Caco-2 (cell line): ENCODE measurements around the gene ADGRF1. TPM values are rescaled to one million over a fixed set of nuclear protein-coding genes. Genes with fewer than 3 reads are reported as not detected.
A peak's percentile ranks its signal among the peaks of the same experiment; 100 is the strongest.
"Not testable (repeated sequence)": the region's sequence is repeated elsewhere in the genome, so short reads cannot be mapped to it uniquely, and the experiment has no call there.

ENCODE experiments used
- BruUV-seq: library from RNA; stranded (reverse); fragments of 400-500 nt; replicated peaks from 2 replicates; lab custom pipeline; 2021; lab: Mats Ljungman, UMichigan
- CTCF ChIA-PET: fragments of 300-600 bp; sonication (Branson Sonifier 250); formaldehyde crosslinking; loops from one replicate; lab custom pipeline; 2022; ENCODE audit warnings: antibody characterized with exemption; lab: Charles Lee
- POLR2A ChIA-PET: fragments of 300-600 bp; sonication (Branson Sonifier 250); formaldehyde crosslinking; loops from one replicate; lab custom pipeline; 2022; ENCODE audit warnings: antibody characterized with exemption; lab: Charles Lee
- DNase-seq, 2 experiments: peaks; one replicate each; pipeline versions ENCODE4 v3.0.0 to v3.0.0-alpha.2; 2020 to 2022
- H3K27me3 ChIP-seq: replicated peaks from 2 replicates; pipeline ENCODE4 v1.6.0; 2011; ENCODE audit warnings: low read length; ENCODE audit not compliant: control insufficient read depth, insufficient read depth
- H3K36me3 ChIP-seq: 2 replicates; pipeline ENCODE4 v1.5.1; 2011; ENCODE audit warnings: low read length; ENCODE audit not compliant: control insufficient read depth, insufficient read depth
- H3K4me1 ChIP-seq: fragments of 250-450 bp; sonication (Bioruptor Pico); 2 replicates; pipeline ENCODE4 v1.5.1; 2020; ENCODE audit warnings: mild to moderate bottlenecking
- H3K4me3 ChIP-seq: 2 replicates; pipeline ENCODE4 v1.5.1; 2011; ENCODE audit warnings: low read depth, mild to moderate bottlenecking, control low read depth, low read length
- H3K9me3 ChIP-seq: fragments of 250-450 bp; sonication (Bioruptor Pico); 2 replicates; pipeline ENCODE4 v1.5.1; 2020; ENCODE audit warnings: mild to moderate bottlenecking, moderate library complexity
- H3K27ac Mint-ChIP-seq: one replicate; pipeline ENCODE4 v1.8.0; 2022; ENCODE audit warnings: mixed read lengths; ENCODE audit not compliant: unreplicated experiment
- H3K27me3 Mint-ChIP-seq: one replicate; pipeline ENCODE4 v1.8.0; 2022; ENCODE audit warnings: mixed read lengths; ENCODE audit not compliant: insufficient read depth, unreplicated experiment
- H3K36me3 Mint-ChIP-seq: one replicate; pipeline ENCODE4 v1.8.0; 2022; ENCODE audit warnings: mild to moderate bottlenecking, mixed read lengths; ENCODE audit not compliant: insufficient read depth, unreplicated experiment
- H3K4me1 Mint-ChIP-seq: one replicate; pipeline ENCODE4 v1.8.0; 2022; ENCODE audit warnings: low read depth, mixed read lengths; ENCODE audit not compliant: unreplicated experiment
- H3K4me3 Mint-ChIP-seq: one replicate; pipeline ENCODE4 v1.8.0; 2022; ENCODE audit warnings: mild to moderate bottlenecking, moderate library complexity, mixed read lengths; ENCODE audit not compliant: unreplicated experiment
- H3K9me3 Mint-ChIP-seq: one replicate; pipeline ENCODE4 v1.8.0; 2022; ENCODE audit warnings: mixed read lengths; ENCODE audit not compliant: unreplicated experiment
- CTCF ChIP-seq, 2 experiments: fragments of 200-600 bp in 1 of 2; IDR thresholded peaks; 1 replicate in 1 of 2; 2 replicates in 1 of 2; pipeline versions ENCODE4 v1.5.1 to v1.8.0; 2011 to 2022; ENCODE audit warnings: antibody characterized with exemption in 1 of 2, control low read depth in 1 of 2, inconsistent platforms in 1 of 2, low read depth in 1 of 2, low read length in 1 of 2, mild to moderate bottlenecking in 1 of 2, moderate library complexity in 1 of 2; ENCODE audit not compliant: insufficient read depth in 1 of 2, severe bottlenecking in 1 of 2, unreplicated experiment in 1 of 2
- intact Hi-C: fragments of 100-400 bp; cut with micrococcal nuclease; formaldehyde crosslinking; loops from one replicate; pipeline ENCODE4 v1.10.0; 2022; ENCODE audit not compliant: unreplicated experiment
- total RNA-seq: library from RNA; stranded (reverse); gene quantifications from 2 replicates; pipeline ENCODE4 v1.2.3, GENCODE V29; 2022

The ADGRF1 gene
- total RNA-seq, 1 experiment from 2014 or later, result 0.52 TPM

DNA sequence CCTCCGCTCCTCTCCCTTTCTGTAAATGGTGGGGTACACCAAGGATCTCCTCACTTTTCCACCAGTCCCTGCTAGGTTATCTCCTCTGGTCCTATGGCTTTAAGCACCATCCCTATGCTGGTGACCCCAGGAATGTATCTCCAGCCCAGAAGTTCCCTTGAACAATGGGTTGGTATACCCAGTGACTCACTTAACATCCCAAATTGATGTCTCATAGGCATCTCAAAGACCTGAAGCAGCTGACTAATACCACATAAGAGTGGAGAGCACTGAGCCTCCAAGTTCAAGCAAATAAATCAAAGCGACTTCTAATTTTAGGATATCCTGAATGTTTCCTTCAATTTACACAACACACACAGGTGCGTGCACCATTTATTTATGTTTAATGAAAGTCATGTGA, 48.3 kb downstream of the ADGRF1 start:
- H3K9me3 ChIP-seq, result no peaks in the 10 kb centered on the region
- H3K4me3 Mint-ChIP-seq, result no peak overlapping the region
- TF ChIP-seq CTCF (IDR thresholded peaks at IDR 0.05; ENCODE audit: insufficient read depth in 1 of 2, low read depth in 1 of 2, low read length in 1 of 2, severe bottlenecking in 1 of 2, unreplicated experiment in 1 of 2), result no peak
- peaks cover 9% of the 10 kb centered on the region for H3K9me3 Mint-ChIP-seq
- POLR2A ChIA-PET, result no interaction called here
- intact Hi-C loops, result loop anchor here (10.0 kb wide), 2 partner anchors 289 to 899 kb away; no protein-coding TSS in a partner anchor
- H3K27me3 ChIP-seq, result no peaks in the 10 kb centered on the region
- H3K4me3 ChIP-seq, result no peak overlapping the region
- H3K4me1 Mint-ChIP-seq, result peaks cover 25% of the 10 kb centered on the region
- CTCF ChIA-PET, result no interaction called here
- H3K36me3 Mint-ChIP-seq, result no peaks in the 10 kb centered on the region
- H3K27me3 Mint-ChIP-seq, result no peaks in the 10 kb centered on the region
- H3K4me1 ChIP-seq, result peaks cover 32% of the 10 kb centered on the region
- no peak overlapping the region for H3K27ac Mint-ChIP-seq
- DNase-seq, result no peak
- H3K36me3 ChIP-seq, result no peaks in the 10 kb centered on the region
- BruUV-seq, result no TSS peak

DNA sequence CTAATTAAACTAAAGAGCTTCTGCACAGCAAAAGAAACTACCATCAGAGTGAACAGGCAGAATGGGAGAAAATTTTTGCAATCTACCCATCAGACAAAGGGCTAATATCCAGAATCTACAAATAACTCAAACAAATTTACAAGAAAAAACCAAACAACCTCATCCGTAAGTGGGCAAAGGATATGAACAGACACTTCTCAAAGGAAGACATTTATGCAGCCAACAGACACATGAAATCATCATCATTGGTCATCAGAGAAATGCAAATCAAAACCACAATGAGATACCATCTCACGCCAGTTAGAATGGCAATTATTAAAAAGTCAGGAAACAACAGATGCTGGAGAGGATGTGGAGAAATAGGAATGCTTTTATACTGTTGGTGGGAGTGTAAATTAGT, 49.7 kb downstream of the ADGRF1 start:
- peaks cover 18% of the 10 kb centered on the region for H3K4me1 ChIP-seq
- H3K27me3 Mint-ChIP-seq, CTCF ChIA-PET, H3K9me3 ChIP-seq, POLR2A ChIA-PET, DNase-seq, H3K4me3 Mint-ChIP-seq, H3K36me3 ChIP-seq, H3K36me3 Mint-ChIP-seq, H3K9me3 Mint-ChIP-seq, H3K4me3 ChIP-seq, BruUV-seq, H3K27ac Mint-ChIP-seq, H3K27me3 ChIP-seq: not testable (repeated sequence)
- intact Hi-C loops, result loop anchor here (10.0 kb wide), 2 partner anchors 288 to 898 kb away; no protein-coding TSS in a partner anchor
- H3K4me1 Mint-ChIP-seq, result peaks cover 12% of the 10 kb centered on the region

DNA sequence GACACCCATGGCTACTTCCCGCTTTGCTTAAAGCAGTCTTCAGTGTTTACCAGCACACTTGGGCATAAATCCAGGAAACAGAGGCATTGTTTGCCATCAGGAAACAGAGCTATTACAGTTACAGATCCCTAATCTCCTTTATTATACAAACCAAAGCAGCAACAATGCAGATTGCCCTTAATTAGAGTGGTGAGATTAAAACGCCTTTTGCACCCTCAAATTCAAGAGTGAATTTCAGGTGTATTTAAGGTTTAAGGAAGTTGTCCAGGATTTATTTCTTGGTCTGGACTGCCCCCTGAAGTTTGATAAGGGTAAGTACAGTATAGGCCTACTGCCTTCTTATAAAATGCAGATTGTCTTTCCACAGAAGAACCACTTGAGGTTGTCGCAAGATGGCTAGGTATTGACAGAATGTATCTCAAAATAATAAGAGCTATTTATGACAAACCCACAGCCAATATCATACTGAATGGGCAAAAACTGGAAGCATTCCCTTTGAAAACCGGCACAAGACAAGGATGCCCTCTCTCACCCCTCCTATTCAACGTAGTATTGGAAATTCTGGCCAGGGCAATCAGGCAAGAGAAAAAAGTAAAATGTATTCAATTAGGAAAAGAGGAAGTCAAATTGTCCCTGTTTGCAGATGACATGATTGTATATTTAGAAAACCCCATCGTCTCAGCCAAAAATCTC, 51.2 kb downstream of the ADGRF1 start:
- CTCF ChIA-PET, H3K9me3 ChIP-seq, H3K4me1 ChIP-seq, H3K4me1 Mint-ChIP-seq, H3K4me3 ChIP-seq, H3K27me3 ChIP-seq, H3K36me3 ChIP-seq, POLR2A ChIA-PET, H3K27me3 Mint-ChIP-seq, BruUV-seq, H3K9me3 Mint-ChIP-seq, H3K27ac Mint-ChIP-seq, H3K4me3 Mint-ChIP-seq, H3K36me3 Mint-ChIP-seq: not testable (repeated sequence)
- TF ChIP-seq CTCF (IDR thresholded peaks at IDR 0.05; ENCODE audit: insufficient read depth in 1 of 2, low read depth in 1 of 2, low read length in 1 of 2, severe bottlenecking in 1 of 2, unreplicated experiment in 1 of 2), result peak; percentile 63 to 72
- DNase-seq, result peak in 1 of 2 experiments; percentile 37
- intact Hi-C loops, result loop anchor here (1.0 to 10.0 kb wide), 5 partner anchors 142 to 896 kb away; no protein-coding TSS in a partner anchor
